HG02943 (cell line): Measurements from ENCODE around the gene PRSS23.
"Not testable (repeated sequence)": the region's sequence is repeated elsewhere in the genome, so short reads cannot be mapped to it uniquely, and the experiment has no call there.

ENCODE experiments used
- ATAC-seq: cut with Tn5 transposase; IDR thresholded peaks from one replicate; pipeline ENCODE4 v1.9.1; 2021; ENCODE audit warnings: mild to moderate bottlenecking, low read depth, moderate library complexity; ENCODE audit not compliant: unreplicated experiment

The PRSS23 gene

DNA sequence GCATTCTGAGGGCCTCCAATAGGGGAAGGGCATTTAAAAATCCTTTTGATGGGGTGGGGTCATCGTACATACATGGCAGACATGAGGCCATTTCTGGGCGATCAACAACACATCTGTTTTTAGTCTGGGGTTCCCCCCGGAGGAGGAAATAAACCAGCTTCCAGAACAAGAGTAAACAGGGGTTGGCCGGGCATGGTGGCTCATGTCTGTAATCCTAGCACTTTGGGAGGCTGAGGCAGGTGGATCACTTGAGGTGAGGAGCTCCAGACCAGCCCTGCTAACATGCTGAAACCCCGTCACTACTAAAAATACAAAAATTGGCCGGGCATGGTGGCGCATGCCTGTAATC is 12.0 kb downstream of the PRSS23 start:
- ATAC-seq: no peak

GRCh38 chr11:86812981-86813380 is 12.6 kb downstream of the PRSS23 start:
- no peak for ATAC-seq

DNA sequence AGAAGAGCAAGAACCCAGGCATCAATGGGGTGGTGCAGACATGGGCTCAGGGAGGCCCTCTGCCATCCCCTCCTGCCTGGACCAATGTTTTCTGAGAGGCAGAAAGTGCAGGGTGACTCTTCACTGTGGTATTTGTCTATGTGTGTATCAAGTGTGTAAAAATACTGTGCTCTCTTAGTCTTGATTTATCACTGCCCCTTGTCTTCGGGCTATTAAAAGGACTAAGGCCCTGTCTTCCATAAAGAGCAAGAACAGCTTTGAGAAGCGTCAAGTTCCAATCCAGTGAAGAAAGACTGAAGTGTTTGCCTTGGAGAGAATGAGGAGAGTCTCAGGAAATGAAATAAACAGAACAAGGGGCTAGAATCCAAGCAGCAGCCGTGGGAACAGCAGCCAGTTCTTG is 14.4 kb downstream of the PRSS23 start:
- ATAC-seq: no peak

GRCh38 chr11:86815726-86816125 is 15.4 kb downstream of the PRSS23 start:
- no peak for ATAC-seq

GRCh38 chr11:86816251-86816726 is 15.9 kb downstream of the PRSS23 start:
- ATAC-seq: no peak

- no peak for ATAC-seq
Measured at GRCh38 chr11:86818462-86819192, 18.3 kb downstream of the PRSS23 start.

DNA sequence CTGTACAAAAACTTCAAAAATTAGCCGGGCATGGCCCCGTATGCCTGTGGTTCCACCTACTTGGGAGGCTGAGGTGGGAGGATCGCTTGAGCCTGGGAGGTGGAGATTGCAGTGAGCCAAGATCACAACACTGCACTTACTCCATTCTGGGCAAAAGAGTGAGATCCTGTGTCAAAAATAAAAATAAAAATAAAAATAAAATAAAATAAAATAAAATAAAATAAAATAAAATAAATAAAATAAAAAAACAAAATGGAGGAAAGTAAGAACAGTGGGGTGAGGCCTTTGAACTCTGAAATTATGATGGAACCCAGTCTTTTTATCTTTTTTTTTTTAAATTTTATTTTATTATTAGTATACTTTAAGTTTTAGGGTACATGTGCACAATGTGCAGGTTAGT is 23.8 kb downstream of the PRSS23 start:
- not testable (repeated sequence) for ATAC-seq

DNA sequence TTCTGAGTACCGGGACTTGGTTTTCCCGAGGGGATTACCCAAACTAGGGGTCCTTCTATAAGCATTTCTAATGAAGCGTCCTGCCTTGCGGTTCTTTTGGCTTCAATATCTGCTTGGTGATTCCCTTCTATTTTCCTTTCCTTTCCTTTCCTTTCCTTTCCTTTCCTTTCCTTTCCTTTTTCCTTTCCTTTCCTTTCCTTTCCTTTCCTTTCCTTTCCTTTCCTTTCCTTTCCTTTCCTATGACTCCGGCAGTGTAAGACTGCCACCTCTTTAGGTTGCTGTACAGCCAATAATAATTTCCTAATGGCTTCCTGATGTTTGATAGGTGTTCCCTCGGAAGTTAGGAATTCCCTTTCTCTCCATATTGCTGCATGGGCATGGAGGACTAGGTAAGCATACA is 34.0 kb downstream of the PRSS23 start:
- ATAC-seq: not testable (repeated sequence)

DNA sequence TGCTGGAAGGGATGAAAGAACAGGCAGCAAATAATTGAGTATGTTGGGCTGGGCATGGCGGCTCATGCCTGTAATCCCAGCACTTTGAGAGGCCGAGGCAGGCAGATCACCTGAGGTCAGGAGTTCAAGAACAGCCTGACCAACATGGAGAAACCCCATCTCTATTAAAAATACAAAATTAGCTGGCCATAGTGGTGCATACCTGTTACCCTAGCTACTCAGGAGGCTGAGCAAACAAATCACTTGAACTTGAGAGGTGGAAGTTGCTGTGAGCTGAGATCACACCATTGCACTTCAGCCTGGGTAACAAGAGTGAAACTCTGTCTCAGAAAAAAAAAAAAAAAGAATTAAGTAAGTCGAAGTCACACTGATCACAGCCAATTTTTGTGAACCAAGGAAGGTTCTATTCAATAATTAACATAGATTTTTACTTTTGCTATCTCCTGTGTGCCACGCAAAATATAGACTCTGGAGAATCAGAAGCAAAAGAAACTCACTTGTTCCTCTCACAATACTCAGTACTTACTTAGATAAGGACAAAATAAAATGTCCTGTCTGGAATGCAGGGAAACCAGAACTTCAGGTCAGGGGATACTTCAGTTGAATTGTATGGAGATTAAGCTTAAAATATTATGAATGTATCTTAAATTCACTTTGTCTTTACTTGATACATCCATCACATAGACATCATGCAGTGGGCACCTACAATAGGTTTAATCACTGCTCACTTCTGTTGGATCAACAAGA is 44.6 kb downstream of the PRSS23 start:
- ATAC-seq: not testable (repeated sequence)

DNA sequence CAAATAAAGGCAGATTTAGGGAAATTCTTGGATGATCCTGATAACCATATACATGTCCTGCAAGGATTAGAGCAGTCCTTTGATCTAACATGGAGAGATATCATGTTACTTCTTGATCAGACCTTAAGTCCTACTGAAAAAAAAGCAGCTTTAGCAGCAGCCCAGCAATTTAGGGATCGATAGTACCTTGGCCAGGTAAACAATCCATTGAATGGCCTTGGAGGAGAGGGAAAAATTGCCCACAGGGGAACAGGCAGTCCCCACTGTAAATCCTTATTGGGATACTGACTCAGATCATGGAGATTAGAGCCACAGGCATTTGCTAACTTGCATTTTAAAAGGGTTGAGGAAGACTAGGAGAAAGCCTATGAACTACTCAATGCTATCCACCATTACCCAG is 47.8 kb downstream of the PRSS23 start:
- ATAC-seq: no peak

DNA sequence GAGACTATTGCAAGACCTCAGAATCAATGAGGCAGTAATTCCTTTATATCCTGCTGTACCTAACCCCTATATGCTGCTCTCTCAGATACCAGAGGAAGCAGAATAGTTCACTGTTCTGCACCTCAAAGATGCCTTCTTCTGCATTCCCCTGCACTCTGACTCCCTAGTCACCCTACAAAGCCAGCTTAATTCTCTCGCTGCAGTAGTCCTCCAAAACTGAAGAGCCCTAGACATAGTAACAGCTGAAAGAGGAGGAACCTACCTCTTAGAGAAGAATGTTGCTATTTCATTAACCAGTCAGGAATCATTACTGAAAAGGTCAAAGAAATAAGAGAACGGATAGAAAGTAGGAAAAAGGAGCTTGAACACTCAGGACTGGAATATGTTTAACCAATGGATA is 49.3 kb downstream of the PRSS23 start:
- ATAC-seq: no peak
